Ovary (tissue), 9 donors: Measurements from ENCODE around the gene PRELID2. TPM values are rescaled to one million over a fixed set of nuclear protein-coding genes. Genes with fewer than 3 reads are reported as not detected.
"Not testable (repeated sequence)": the region's sequence is repeated elsewhere in the genome, so short reads cannot be mapped to it uniquely, and the experiment has no call there.

Experiments used
- DNase-seq, 5 donors: peaks; one replicate each; pipeline ENCODE4 v3.0.0-alpha.2; 2019 to 2020
- H3K27ac ChIP-seq, 2 donors: fragments of 200-600 bp; one replicate each; pipeline versions ENCODE4 v1.5.1 to v1.8.0; 2019 to 2022
- H3K27me3 ChIP-seq: fragments of 200-600 bp; one replicate; pipeline ENCODE4 v1.8.0; 2022
- H3K36me3 ChIP-seq: fragments of 200-600 bp; sonication (generic); one replicate; pipeline ENCODE4 v1.5.1; 2019
- H3K4me1 ChIP-seq: one replicate; pipeline ENCODE4 v1.8.1; 2013; ENCODE audit warnings: mild to moderate bottlenecking, moderate library complexity; ENCODE audit not compliant: insufficient read depth
- H3K4me3 ChIP-seq: fragments of 200-600 bp; sonication (generic); one replicate; pipeline ENCODE4 v1.5.1; 2017
- H3K9me3 ChIP-seq, 2 donors: fragments of 200-600 bp in 1 of 2; sonication (generic) in 1 of 2; one replicate each; pipeline versions ENCODE4 v1.5.1 to v1.8.1; 2013 to 2019; ENCODE audit warnings: mild to moderate bottlenecking in 1 of 2, moderate library complexity in 1 of 2
- EP300 ChIP-seq: sonication (generic); formaldehyde crosslinking; IDR thresholded peaks from one replicate; pipeline ENCODE4 v1.6.1; 2017; ENCODE audit warnings: antibody characterized with exemption
- POLR2A ChIP-seq: fragments of 450-650 bp; IDR thresholded peaks from one replicate; pipeline ENCODE4 v1.6.1; 2017; ENCODE audit warnings: antibody characterized with exemption, mild to moderate bottlenecking, moderate library complexity
- WGBS, 3 donors: extraction: QIAGEN DNeasy Blood & Tissue Kit in 1 of 3; methylation state at CpG; one replicate each; pipeline versions ENCODE4 v1.1.5 to v1.1.7; 2013 to 2017; 5-methylcytosine and 5-hydroxymethylcytosine counted together
- intact Hi-C, 4 donors: fragments of 100-400 bp; cut with DNase I; formaldehyde crosslinking; loops; one replicate each; pipeline versions ENCODE4 v1.11.0 to v1.15.1; 2022 to 2023
- polyA plus RNA-seq, 2 donors: library from polyadenylated mRNA; stranded (reverse); fragments of 200-250 nt in 1 of 2; fragments of 350-450 nt in 1 of 2; fragmentation: Illumina TruSeq in 1 of 2; extraction: RNeasy Lipid Tissue Mini Kit (QIAGEN cat#74804) in 1 of 2; gene quantifications; one replicate each; pipeline ENCODE4 v1.2.3, GENCODE V29; 2013 to 2014
- total RNA-seq, 7 donors: library from RNA; depleted of rRNA in 2 of 7; stranded (reverse); fragments of >200 nt in 2 of 7; fragmentation: NEBNext Ultra II Directional in 3 of 7; extraction: Animal tissue kit (Norgen Biotek cat#: 25700) in 3 of 7; gene quantifications; one replicate each; pipeline versions ENCODE4 v1.1.0 to v1.2.4, GENCODE V29; 2016 to 2023
- TF ChIP-seq, protein P1 (sequence below), 3 donors: fragments of 450-650 bp in 2 of 3; fragments of 200-600 bp in 1 of 3; IDR thresholded peaks; one replicate each; pipeline versions ENCODE4 v1.5.1 to v1.8.0; 2016 to 2022; ENCODE audit warnings: antibody characterized with exemption in 3 of 3, mild to moderate bottlenecking in 1 of 3
- donor health status: DM: no; HTN: no; CAD: no; lungs with moderate emphysema.
- donor health status: DM: no; HTN: no; CAD: no.
- donor health status: Bipolar disorder and iron deficiency.
- donor health status: DM: yes; HTN: yes; CAD: no.
- donor health status: DM: no; HTN: no; CAD: no.
- donor health status: DM: yes; HTN: yes; CAD: no.

The PRELID2 gene
- total and polyA plus RNA-seq, 9 donors, result 5.4 to 49.7 (median 28.4) TPM

DNA sequence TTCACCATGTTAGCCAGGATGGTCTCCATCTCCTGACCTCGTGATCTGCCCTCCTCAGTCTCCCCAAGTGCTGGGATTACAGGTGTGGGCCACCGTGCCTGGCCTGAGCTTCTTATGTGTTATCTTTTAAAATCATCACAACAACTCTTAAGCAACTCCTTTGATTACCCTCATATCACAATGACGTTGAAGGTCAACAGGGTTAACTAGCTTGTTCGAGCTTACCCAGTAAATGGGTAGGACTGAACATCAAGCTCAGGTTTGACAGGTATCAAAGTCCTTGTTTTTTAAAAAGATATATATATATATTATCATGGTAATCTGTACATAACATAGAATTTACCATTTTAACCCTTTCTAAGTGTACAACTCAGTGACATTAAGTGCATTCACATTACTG is 34.6 kb upstream of the PRELID2 start:
- H3K27me3 ChIP-seq, result no peaks in the 10 kb centered on the region
- H3K4me3 ChIP-seq, result no peak overlapping the region
- DNase-seq, result no peak
- TF ChIP-seq EP300 (no peak), POLR2A (no peak)
- TF ChIP-seq, protein P1, sequence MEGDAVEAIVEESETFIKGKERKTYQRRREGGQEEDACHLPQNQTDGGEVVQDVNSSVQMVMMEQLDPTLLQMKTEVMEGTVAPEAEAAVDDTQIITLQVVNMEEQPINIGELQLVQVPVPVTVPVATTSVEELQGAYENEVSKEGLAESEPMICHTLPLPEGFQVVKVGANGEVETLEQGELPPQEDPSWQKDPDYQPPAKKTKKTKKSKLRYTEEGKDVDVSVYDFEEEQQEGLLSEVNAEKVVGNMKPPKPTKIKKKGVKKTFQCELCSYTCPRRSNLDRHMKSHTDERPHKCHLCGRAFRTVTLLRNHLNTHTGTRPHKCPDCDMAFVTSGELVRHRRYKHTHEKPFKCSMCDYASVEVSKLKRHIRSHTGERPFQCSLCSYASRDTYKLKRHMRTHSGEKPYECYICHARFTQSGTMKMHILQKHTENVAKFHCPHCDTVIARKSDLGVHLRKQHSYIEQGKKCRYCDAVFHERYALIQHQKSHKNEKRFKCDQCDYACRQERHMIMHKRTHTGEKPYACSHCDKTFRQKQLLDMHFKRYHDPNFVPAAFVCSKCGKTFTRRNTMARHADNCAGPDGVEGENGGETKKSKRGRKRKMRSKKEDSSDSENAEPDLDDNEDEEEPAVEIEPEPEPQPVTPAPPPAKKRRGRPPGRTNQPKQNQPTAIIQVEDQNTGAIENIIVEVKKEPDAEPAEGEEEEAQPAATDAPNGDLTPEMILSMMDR (IDR thresholded peaks at IDR 0.05), result no peak
- H3K27ac ChIP-seq, result no peak overlapping the region
- no peaks in the 10 kb centered on the region for H3K9me3 ChIP-seq
- intact Hi-C loops, result no loop called here
- WGBS, 3 donors, result 81 to 89% (median 88%) methylated on average over 4 of the region's 4 CpGs
- H3K4me1 ChIP-seq, result no peaks in the 10 kb centered on the region
- H3K36me3 ChIP-seq, result no peaks in the 10 kb centered on the region

DNA sequence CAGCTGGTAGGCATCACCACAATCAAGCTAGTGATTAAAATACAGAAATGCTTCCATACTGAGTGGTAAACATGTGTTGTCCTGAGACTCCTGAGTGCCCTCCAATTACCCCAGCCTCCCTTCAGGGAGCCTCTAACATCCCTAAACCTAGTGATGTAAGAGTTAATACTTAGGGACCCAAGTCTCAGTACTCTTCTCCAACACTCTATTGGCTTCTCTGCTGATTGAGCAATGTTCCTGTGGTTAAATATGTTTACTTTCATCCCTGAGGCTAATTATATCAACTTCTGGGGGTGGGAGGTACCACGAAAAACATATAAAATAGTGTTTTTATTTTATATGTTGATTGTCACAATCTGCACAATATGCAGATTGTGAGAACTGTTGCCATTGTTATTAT is 32.7 kb upstream of the PRELID2 start:
- WGBS, 3 donors, result 9 to 15% (median 13%) methylated on average over 1 of the region's 1 CpG
- H3K4me1 ChIP-seq, result no peaks in the 10 kb centered on the region
- H3K27ac ChIP-seq, result no peak overlapping the region
- H3K27me3 ChIP-seq, result no peaks in the 10 kb centered on the region
- H3K9me3 ChIP-seq, result no peaks in the 10 kb centered on the region
- intact Hi-C loops, result no loop called here
- no peak for DNase-seq
- H3K4me3 ChIP-seq, result no peak overlapping the region
- no peaks in the 10 kb centered on the region for H3K36me3 ChIP-seq
- TF ChIP-seq EP300, result no peak
- TF ChIP-seq, protein P1 (IDR thresholded peaks at IDR 0.05), result no peak
- TF ChIP-seq POLR2A, result no peak

DNA sequence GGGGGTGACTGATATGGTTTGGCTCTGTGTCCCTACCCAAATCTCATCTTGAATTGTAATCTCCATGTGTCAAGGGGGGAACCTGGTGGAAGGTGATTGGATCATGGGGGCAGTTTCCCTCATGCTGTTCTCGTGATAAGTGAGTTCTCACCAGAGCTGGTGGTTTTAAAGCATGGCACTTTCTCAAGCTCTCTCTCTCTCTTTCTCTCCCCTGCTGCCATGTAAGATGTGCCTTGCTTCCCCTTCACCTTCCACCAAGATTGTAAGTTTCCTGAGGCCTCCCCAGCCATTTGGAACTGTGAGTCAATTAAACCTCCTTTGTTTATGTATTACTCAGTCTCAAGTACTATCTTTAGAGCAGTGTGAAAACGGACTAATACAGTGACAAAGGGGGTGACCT is 29.3 kb upstream of the PRELID2 start:
- H3K4me1 ChIP-seq, H3K27me3 ChIP-seq, H3K9me3 ChIP-seq, H3K36me3 ChIP-seq, H3K4me3 ChIP-seq, H3K27ac ChIP-seq, DNase-seq, intact Hi-C loops: not testable (repeated sequence)
- WGBS, 3 donors, result 68 to 74% (median 74%) methylated on average over 2 of the region's 2 CpGs

DNA sequence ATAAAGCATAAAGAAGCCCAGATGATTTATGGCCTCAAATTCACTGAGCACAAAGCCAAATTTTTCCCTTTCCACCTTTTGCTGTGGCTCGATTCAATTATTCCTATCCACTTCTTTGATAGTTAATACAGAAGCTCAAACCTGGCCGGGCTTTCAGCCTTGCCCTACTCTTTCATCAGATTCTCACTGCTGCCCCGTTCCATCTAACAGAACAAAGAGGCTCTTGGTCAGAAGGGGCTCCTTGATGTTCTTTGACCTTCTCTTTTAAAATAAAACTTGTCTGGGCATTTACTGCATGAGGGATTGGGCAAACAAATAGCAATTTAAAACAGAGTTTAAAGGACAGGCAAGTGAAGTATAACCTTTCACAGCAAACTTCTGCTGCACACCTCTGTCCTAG is 27.9 kb upstream of the PRELID2 start:
- Histone ChIP-seq H3K36me3 (no peaks in the 10 kb centered on the region), H3K27ac (no peak overlapping the region), H3K27me3 (no peaks in the 10 kb centered on the region), H3K4me3 (no peak overlapping the region), H3K9me3 (no peaks in the 10 kb centered on the region), H3K4me1 (peaks cover 3% of the 10 kb centered on the region)
- intact Hi-C loops, result no loop called here
- TF ChIP-seq, protein P1 (IDR thresholded peaks at IDR 0.05), result no peak
- TF ChIP-seq POLR2A, result no peak
- TF ChIP-seq EP300, result no peak
- WGBS, 3 donors, result 80 to 89% (median 84%) methylated on average over 3 of the region's 3 CpGs
- no peak for DNase-seq

DNA sequence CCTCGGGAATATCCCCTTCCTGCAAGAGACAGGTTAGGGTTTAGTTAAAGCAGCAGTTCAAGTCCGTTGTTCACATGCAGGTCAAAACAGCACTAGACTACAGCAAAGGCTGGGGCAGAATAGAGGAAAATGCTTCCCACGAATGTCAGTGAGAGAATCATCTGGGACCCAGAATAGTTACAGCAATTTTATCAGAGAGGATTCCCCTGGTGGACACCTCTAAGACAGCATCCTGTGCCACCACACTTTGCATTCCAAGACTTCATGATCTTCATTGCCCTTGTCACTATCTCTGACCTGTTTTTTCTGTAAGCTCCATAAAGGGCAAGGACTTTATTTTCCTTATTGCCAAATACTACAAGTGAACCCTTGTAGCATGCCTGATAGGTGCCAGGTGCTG is 24.8 kb upstream of the PRELID2 start:
- DNase-seq, result no peak

More for the DNA sequence above, 24.8 kb upstream of the PRELID2 start:
- Histone ChIP-seq H3K36me3 (no peaks in the 10 kb centered on the region), H3K4me1 (peaks cover 3% of the 10 kb centered on the region), H3K27me3 (no peaks in the 10 kb centered on the region), H3K9me3 (no peaks in the 10 kb centered on the region), H3K27ac (no peak overlapping the region), H3K4me3 (no peak overlapping the region)
- TF ChIP-seq, protein P1 (IDR thresholded peaks at IDR 0.05), result no peak
- TF ChIP-seq POLR2A, result no peak
- TF ChIP-seq EP300, result no peak
- intact Hi-C loops, result no loop called here
- WGBS, 3 donors, result 50 to 78% (median 54%) methylated on average over 3 of the region's 3 CpGs
